RWPE2 (cell line): ENCODE results near the gene CD3D.
A peak's percentile ranks its signal among the peaks of the same experiment; 100 is the strongest.

Source experiments
- ATAC-seq: fragments of 200-7000 bp; cut with Tn5 transposase; 3 replicates; pipeline ENCODE4 v1.9.1; 2021; ENCODE audit warnings: low read depth
- DNase-seq: peaks from one replicate; pipeline ENCODE4 v3.0.0-alpha.2; 2020; ENCODE audit warnings: low spot score
- H3K27ac ChIP-seq: fragments of 450-650 bp; 2 replicates; pipeline ENCODE4 v1.5.1; 2017; ENCODE audit warnings: mild to moderate bottlenecking; ENCODE audit not compliant: poor library complexity, severe bottlenecking
- H3K27me3 ChIP-seq: fragments of 250-450 bp; sonication (Bioruptor Pico); 2 replicates; pipeline ENCODE4 v1.5.1; 2021; ENCODE audit warnings: mild to moderate bottlenecking, moderate library complexity; ENCODE audit not compliant: insufficient read depth, poor library complexity, severe bottlenecking
- H3K36me3 ChIP-seq: fragments of 250-450 bp; sonication (Bioruptor Pico); 2 replicates; pipeline ENCODE4 v1.5.1; 2020; ENCODE audit warnings: low read depth, mild to moderate bottlenecking, moderate library complexity
- H3K4me1 ChIP-seq: fragments of 250-450 bp; sonication (Bioruptor Pico); 2 replicates; pipeline ENCODE4 v1.5.1; 2021; ENCODE audit warnings: mild to moderate bottlenecking, moderate library complexity; ENCODE audit not compliant: insufficient read depth, poor library complexity, severe bottlenecking
- H3K4me3 ChIP-seq: fragments of 250-450 bp; sonication (Bioruptor Pico); 2 replicates; pipeline ENCODE4 v1.5.1; 2021; ENCODE audit warnings: mild to moderate bottlenecking, moderate library complexity; ENCODE audit not compliant: severe bottlenecking
- H3K9me3 ChIP-seq: fragments of 250-450 bp; sonication (Bioruptor Pico); 2 replicates; pipeline ENCODE4 v1.5.1; 2021; ENCODE audit warnings: mild to moderate bottlenecking, moderate library complexity; ENCODE audit not compliant: severe bottlenecking
- CTCF ChIP-seq: fragments of 450-650 bp; IDR thresholded peaks from one replicate; pipeline ENCODE4 v1.5.1; 2017; ENCODE audit warnings: mild to moderate bottlenecking, moderate library complexity; ENCODE audit not compliant: poor library complexity, severe bottlenecking

The CD3D gene

DNA sequence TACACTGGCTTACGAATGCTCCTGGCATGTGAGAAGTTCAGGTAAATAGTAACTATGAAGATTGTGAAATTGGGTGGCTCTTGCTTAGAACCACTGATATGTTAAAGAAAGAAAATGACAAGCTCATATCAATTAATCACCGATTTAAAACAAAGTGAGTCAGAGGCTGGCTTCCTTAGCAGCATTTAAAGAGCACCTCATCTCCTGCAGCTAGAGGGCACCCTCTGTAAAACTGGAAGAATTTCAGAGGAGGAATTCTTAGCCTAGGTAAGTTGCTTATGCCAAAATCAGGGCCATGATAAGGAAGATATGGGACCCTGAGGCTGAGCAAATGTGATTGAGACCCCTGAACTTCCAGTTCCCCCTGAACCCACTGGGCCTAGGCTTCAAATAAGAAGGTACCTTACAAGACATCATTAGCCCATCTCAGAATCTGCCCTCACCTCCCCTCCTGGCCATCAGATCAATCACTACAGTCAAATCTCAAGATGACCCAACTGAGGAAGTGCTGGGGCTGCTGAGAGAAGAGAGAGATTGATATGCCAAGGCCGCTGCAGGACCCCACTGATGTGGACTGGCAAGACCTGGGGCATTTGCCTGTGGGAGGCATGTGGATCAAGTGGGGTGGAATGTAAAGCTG is 46.6 kb downstream of the CD3D start:
- no peaks in the 10 kb centered on the region for H3K9me3 ChIP-seq
- DNase-seq = no peak

DNA sequence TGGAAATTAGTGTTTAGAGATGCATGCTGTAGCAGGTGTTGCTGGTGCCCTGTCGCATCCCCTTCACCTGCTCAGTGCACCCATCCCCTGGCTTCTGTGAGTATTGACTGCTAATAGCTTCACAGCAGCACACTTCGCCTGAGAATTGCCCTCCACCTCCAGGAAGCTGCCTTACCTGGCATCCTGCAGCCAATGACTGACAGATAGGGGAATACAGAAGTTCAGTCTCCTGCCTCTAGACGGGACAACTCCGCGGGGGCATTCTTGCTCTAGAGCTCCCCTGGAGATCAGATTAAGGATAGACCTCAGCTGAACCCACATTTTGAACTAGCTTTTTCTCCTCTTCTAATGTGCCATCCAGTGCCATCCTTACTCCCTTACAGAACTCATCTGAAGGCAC is 47.3 kb downstream of the CD3D start:
- no peak overlapping the region for H3K27ac ChIP-seq
- peaks cover 13% of the 10 kb centered on the region for H3K4me1 ChIP-seq
- H3K27me3 ChIP-seq = no peaks in the 10 kb centered on the region
- ATAC-seq (0 out of 3 replicates have a peak, but pooled peaks have one; percentile 4), DNase-seq (no peak)
- H3K9me3 ChIP-seq = no peaks in the 10 kb centered on the region
- no peak for TF ChIP-seq CTCF
- no peak overlapping the region for H3K4me3 ChIP-seq
- no peaks in the 10 kb centered on the region for H3K36me3 ChIP-seq

More for the DNA sequence above, 46.6 kb downstream of the CD3D start:
- TF ChIP-seq CTCF = peak; percentile 90
- Histone ChIP-seq H3K27me3 (no peaks in the 10 kb centered on the region), H3K4me3 (no peak overlapping the region), H3K4me1 (peaks cover 13% of the 10 kb centered on the region), H3K27ac (no peak overlapping the region), H3K36me3 (no peaks in the 10 kb centered on the region)
- peak; percentile 81 for ATAC-seq

DNA sequence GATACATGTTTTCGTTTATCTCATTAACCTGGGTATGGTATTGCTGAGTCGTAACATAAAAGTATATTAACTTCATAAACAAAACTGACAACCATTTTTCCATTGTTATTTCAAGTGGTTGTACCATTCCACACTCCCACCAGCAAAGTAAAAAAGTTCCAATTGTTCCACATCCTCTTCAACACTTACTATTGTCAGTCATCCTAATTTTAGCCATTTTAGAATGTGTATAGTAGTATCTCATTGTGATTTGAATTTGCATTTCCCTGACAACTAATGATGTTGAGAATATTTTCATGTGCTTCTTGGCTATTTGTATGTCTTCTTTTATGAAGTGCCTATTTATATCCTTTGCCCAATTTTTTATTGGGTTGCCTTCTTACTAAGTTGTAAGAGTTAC is 48.5 kb downstream of the CD3D start:
- no peak overlapping the region for H3K4me3 ChIP-seq
- H3K9me3 ChIP-seq = no peaks in the 10 kb centered on the region
- no peaks in the 10 kb centered on the region for H3K27me3 ChIP-seq
- no peak for ATAC-seq
- H3K4me1 ChIP-seq = peaks cover 13% of the 10 kb centered on the region
- no peaks in the 10 kb centered on the region for H3K36me3 ChIP-seq
- H3K27ac ChIP-seq = no peak overlapping the region
- no peak for DNase-seq
- TF ChIP-seq CTCF = no peak

DNA sequence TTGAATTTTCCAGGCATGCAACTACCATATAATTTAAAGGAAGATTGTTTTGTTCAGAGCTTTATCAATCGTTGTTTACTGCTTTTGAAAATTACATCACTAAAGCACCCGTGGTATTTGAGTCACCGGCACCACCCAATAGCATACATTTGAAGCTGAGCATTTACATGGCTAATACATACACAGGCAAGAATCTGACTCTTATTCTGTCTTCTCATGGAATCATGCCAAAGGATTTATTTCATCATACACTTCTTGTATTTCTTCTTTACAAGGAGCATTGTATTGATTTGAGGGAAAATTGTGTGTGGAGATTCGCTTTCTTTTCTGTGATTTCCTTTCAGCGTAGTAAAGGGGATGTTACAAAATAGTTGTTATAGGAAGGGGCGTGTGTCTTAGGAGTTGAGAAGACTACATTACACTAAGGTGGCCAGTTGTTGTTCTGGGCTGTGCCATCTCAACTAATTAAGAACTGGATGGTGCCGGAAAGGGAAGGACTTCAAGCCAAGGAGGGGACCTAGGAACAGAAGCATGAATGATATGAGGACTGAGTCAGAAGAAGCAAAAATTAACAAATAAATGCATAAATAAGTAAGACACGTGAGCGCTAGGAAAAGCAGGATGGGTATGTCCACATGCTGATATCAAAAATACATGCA is 50.9 kb downstream of the CD3D start:
- Histone ChIP-seq H3K9me3 (no peaks in the 10 kb centered on the region), H3K27me3 (no peaks in the 10 kb centered on the region), H3K4me3 (no peak overlapping the region), H3K4me1 (peaks cover 24% of the 10 kb centered on the region), H3K27ac (no peak overlapping the region), H3K36me3 (no peaks in the 10 kb centered on the region)
- no peak for TF ChIP-seq CTCF
- ATAC-seq (peak; percentile 61), DNase-seq (no peak)

GRCh38 chr11:118290923-118291322 is 51.6 kb downstream of the CD3D start:
- DNase-seq (no peak), ATAC-seq (peak; percentile 68)
- H3K4me1 ChIP-seq = peaks cover 30% of the 10 kb centered on the region
- H3K27ac ChIP-seq = no peak overlapping the region
- H3K27me3 ChIP-seq = no peaks in the 10 kb centered on the region
- H3K36me3 ChIP-seq = no peaks in the 10 kb centered on the region
- peak; percentile 78 for TF ChIP-seq CTCF
- H3K9me3 ChIP-seq = no peaks in the 10 kb centered on the region
- H3K4me3 ChIP-seq = no peak overlapping the region
